Measurements from ENCODE around the gene TTLL3. TPM values are rescaled to one million over a fixed set of nuclear protein-coding genes. Genes with fewer than 3 reads are reported as not detected.

Gene TTLL3
- total and polyA plus RNA-seq, 2 of the 13 experiments (the other 11 are each of a cell fraction or from before 2014, with no cell fraction given) = 9.5 to 51.2 TPM

DNA sequence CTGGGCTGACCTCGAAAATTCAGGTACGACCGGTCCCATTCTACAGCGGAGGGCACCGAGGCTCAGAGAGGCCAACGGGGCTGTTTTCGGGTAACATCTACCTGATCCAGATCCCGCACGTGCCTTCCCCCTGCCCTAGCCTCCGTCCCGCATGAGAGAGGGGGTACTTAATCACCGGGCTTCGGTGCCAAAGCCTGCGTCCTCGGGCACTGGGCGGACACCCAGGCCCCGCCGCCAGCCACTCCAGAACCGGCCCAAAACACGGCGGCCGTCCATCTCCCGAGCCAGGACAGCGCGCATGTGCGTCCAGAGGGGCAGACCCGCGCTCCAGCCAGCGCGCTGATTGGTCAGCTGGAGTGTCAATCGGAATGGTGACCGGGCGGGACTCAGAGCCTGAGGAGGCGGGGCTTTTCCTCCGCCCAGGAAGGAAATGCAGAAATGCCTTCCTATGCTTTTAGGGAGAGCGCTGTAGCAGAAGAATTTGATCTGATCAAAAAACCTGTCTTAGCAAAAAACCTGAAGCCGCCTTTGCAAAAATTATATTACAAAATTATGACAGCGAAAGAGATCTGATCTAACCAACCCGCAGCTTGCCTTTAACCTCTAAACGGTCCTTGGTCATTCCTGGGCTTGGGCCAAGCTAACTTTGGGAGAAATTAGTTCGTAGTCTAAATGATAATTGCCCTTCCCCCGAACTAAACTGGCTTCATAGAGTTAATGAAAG, 33.8 kb downstream of the TTLL3 start, which contains the start of gene RPUSD3 (continued):
- TF ChIP-seq ZNF235 (CRISPR knock-in tag; IDR thresholded peaks at IDR 0.05; ENCODE audit: borderline replicate concordance) (peak; percentile 88; the same call in 1 of the 2 replicates), ASH2L (IDR thresholded peaks at IDR 0.05; ENCODE audit: insufficient read length, low read depth, low read length) (peak; percentile 59), ZNF572 (CRISPR knock-in tag; IDR thresholded peaks at IDR 0.05) (no peak), KDM5B (CRISPR knock-in tag; IDR thresholded peaks at IDR 0.05; ENCODE audit: borderline replicate concordance) (peak; percentile 59; the same call in 1 of the 2 replicates), KLF13 (CRISPR knock-in tag; IDR thresholded peaks at IDR 0.05) (no peak), SKI (IDR thresholded peaks at IDR 0.05; ENCODE audit: partially characterized antibody) (no peak), ZNF543 (CRISPR knock-in tag; IDR thresholded peaks at IDR 0.05) (no peak), ZNF3 (CRISPR knock-in tag; IDR thresholded peaks at IDR 0.05) (no peak; the same call in 1 of the 2 replicates), MTF2 (CRISPR knock-in tag; IDR thresholded peaks at IDR 0.05; ENCODE audit: borderline replicate concordance) (peak; percentile 41; the same call in 1 of the 2 replicates), ZNF713 (CRISPR knock-in tag; IDR thresholded peaks at IDR 0.05) (no peak), ZBTB1 (CRISPR knock-in tag; IDR thresholded peaks at IDR 0.05; ENCODE audit: borderline replicate concordance) (no peak), ZNF629 (CRISPR knock-in tag; conservative IDR thresholded peaks at IDR 0.05) (peak; percentile 71), ATM (IDR thresholded peaks at IDR 0.05; ENCODE audit: borderline replicate concordance) (no peak), SSRP1 (CRISPR knock-in tag; IDR thresholded peaks at IDR 0.05) (no peak)
- TF ChIP-seq, protein P1, sequence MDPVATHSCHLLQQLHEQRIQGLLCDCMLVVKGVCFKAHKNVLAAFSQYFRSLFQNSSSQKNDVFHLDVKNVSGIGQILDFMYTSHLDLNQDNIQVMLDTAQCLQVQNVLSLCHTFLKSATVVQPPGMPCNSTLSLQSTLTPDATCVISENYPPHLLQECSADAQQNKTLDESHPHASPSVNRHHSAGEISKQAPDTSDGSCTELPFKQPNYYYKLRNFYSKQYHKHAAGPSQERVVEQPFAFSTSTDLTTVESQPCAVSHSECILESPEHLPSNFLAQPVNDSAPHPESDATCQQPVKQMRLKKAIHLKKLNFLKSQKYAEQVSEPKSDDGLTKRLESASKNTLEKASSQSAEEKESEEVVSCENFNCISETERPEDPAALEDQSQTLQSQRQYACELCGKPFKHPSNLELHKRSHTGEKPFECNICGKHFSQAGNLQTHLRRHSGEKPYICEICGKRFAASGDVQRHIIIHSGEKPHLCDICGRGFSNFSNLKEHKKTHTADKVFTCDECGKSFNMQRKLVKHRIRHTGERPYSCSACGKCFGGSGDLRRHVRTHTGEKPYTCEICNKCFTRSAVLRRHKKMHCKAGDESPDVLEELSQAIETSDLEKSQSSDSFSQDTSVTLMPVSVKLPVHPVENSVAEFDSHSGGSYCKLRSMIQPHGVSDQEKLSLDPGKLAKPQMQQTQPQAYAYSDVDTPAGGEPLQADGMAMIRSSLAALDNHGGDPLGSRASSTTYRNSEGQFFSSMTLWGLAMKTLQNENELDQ (CRISPR knock-in tag; IDR thresholded peaks at IDR 0.05; ENCODE audit: borderline replicate concordance) = no peak
- TF ChIP-seq, protein P2, sequence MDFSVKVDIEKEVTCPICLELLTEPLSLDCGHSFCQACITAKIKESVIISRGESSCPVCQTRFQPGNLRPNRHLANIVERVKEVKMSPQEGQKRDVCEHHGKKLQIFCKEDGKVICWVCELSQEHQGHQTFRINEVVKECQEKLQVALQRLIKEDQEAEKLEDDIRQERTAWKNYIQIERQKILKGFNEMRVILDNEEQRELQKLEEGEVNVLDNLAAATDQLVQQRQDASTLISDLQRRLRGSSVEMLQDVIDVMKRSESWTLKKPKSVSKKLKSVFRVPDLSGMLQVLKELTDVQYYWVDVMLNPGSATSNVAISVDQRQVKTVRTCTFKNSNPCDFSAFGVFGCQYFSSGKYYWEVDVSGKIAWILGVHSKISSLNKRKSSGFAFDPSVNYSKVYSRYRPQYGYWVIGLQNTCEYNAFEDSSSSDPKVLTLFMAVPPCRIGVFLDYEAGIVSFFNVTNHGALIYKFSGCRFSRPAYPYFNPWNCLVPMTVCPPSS (IDR thresholded peaks at IDR 0.05) = no peak
- TF ChIP-seq, protein P3, sequence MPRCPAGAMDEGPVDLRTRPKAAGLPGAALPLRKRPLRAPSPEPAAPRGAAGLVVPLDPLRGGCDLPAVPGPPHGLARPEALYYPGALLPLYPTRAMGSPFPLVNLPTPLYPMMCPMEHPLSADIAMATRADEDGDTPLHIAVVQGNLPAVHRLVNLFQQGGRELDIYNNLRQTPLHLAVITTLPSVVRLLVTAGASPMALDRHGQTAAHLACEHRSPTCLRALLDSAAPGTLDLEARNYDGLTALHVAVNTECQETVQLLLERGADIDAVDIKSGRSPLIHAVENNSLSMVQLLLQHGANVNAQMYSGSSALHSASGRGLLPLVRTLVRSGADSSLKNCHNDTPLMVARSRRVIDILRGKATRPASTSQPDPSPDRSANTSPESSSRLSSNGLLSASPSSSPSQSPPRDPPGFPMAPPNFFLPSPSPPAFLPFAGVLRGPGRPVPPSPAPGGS (CRISPR knock-in tag; IDR thresholded peaks at IDR 0.05) = peak; percentile 56; the same call in 1 of the 2 replicates
- TF ChIP-seq, protein P4, sequence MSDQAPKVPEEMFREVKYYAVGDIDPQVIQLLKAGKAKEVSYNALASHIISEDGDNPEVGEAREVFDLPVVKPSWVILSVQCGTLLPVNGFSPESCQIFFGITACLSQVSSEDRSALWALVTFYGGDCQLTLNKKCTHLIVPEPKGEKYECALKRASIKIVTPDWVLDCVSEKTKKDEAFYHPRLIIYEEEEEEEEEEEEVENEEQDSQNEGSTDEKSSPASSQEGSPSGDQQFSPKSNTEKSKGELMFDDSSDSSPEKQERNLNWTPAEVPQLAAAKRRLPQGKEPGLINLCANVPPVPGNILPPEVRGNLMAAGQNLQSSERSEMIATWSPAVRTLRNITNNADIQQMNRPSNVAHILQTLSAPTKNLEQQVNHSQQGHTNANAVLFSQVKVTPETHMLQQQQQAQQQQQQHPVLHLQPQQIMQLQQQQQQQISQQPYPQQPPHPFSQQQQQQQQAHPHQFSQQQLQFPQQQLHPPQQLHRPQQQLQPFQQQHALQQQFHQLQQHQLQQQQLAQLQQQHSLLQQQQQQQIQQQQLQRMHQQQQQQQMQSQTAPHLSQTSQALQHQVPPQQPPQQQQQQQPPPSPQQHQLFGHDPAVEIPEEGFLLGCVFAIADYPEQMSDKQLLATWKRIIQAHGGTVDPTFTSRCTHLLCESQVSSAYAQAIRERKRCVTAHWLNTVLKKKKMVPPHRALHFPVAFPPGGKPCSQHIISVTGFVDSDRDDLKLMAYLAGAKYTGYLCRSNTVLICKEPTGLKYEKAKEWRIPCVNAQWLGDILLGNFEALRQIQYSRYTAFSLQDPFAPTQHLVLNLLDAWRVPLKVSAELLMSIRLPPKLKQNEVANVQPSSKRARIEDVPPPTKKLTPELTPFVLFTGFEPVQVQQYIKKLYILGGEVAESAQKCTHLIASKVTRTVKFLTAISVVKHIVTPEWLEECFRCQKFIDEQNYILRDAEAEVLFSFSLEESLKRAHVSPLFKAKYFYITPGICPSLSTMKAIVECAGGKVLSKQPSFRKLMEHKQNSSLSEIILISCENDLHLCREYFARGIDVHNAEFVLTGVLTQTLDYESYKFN (CRISPR knock-in tag; conservative IDR thresholded peaks at IDR 0.05) = peak; percentile 44; the same call in 1 of the 2 replicates
- TF ChIP-seq, protein P5, sequence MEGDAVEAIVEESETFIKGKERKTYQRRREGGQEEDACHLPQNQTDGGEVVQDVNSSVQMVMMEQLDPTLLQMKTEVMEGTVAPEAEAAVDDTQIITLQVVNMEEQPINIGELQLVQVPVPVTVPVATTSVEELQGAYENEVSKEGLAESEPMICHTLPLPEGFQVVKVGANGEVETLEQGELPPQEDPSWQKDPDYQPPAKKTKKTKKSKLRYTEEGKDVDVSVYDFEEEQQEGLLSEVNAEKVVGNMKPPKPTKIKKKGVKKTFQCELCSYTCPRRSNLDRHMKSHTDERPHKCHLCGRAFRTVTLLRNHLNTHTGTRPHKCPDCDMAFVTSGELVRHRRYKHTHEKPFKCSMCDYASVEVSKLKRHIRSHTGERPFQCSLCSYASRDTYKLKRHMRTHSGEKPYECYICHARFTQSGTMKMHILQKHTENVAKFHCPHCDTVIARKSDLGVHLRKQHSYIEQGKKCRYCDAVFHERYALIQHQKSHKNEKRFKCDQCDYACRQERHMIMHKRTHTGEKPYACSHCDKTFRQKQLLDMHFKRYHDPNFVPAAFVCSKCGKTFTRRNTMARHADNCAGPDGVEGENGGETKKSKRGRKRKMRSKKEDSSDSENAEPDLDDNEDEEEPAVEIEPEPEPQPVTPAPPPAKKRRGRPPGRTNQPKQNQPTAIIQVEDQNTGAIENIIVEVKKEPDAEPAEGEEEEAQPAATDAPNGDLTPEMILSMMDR (CRISPR knock-in tag; IDR thresholded peaks at IDR 0.05) = 0 out of 2 replicates have a peak, but pooled peaks have one; percentile 3

All from HepG2 (cell line).